Lower leg skin (tissue), 4 donors: ENCODE measurements around the gene PDZD8. TPM values are rescaled to one million over a fixed set of nuclear protein-coding genes. Genes with fewer than 3 reads are reported as not detected.

Experiments
- DNase-seq, 2 donors: peaks; one replicate each; pipeline ENCODE4 v3.0.0-alpha.2; 2019; ENCODE audit warnings: low spot score in 2 of 2
- H3K4me3 ChIP-seq: fragments of 200-600 bp; sonication (generic); 2 replicates; pipeline ENCODE4 v1.5.1; 2017; ENCODE audit warnings: mild to moderate bottlenecking, low read depth; ENCODE audit not compliant: poor library complexity, severe bottlenecking
- CTCF ChIP-seq, 3 donors: fragments of 450-650 bp; IDR thresholded peaks; one replicate each; pipeline ENCODE4 v1.5.1; 2016; ENCODE audit warnings: antibody characterized with exemption in 3 of 3, mild to moderate bottlenecking in 3 of 3, moderate library complexity in 2 of 3
- POLR2A ChIP-seq, 2 donors: fragments of 450-650 bp; IDR thresholded peaks; one replicate each; pipeline ENCODE4 v1.6.1; 2016 to 2017; ENCODE audit warnings: antibody characterized with exemption in 2 of 2, mild to moderate bottlenecking in 1 of 2, moderate library complexity in 1 of 2
- WGBS, 2 donors: methylation state at CpG; one replicate each; pipeline ENCODE4 v1.1.5; 2018; 5-methylcytosine and 5-hydroxymethylcytosine counted together
- intact Hi-C: fragments of 100-400 bp; cut with DNase I; formaldehyde crosslinking; loops from one replicate; pipeline ENCODE4 v1.15.0; 2023; ENCODE audit warnings: low total_unique reads
- total RNA-seq, 4 donors: library from RNA; depleted of rRNA; stranded (reverse); fragments of >200 nt; gene quantifications; one replicate each; pipeline ENCODE4 v1.1.0, GENCODE V29; 2016

PDZD8 gene
- total RNA-seq, 4 donors from 2014 or later: 20.6 to 29.4 (median 27.8) TPM

DNA sequence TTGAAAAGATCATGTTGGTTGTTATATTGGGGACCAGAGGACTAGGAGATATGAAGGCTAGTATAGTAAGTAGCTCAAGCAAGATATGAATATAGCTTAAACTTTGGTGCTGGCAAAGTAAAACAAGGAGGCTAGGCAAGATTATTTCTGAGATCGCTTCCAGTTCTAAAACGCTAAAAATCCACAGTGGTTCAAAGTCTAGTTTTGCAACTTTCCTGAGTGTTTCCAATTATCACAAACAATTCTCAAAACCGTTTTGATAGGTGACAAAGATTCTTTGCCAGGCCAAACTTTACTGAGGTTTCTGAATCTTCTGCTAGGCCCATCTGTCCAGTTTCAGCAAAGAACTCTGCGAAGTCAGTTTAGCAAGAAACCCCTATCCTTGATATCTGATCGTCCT lies 35.3 kb downstream of the PDZD8 start:
- TF ChIP-seq POLR2A (IDR thresholded peaks at IDR 0.05) (no peak), CTCF (IDR thresholded peaks at IDR 0.05) (no peak)
- H3K4me3 ChIP-seq: no peak overlapping the region
- WGBS, 2 donors: 94% methylated on average over 5 of the region's 5 CpGs
- intact Hi-C loops: no loop called here
- DNase-seq: no peak

- no peak overlapping the region for H3K4me3 ChIP-seq
- 96 to 100% methylated on average over 1 of the region's 1 CpG for WGBS, 2 donors
- intact Hi-C loops: no loop called here
- no peak for DNase-seq
- TF ChIP-seq CTCF (IDR thresholded peaks at IDR 0.05): no peak
Measured at GRCh38 chr10:117339578-117339977, 35.7 kb downstream of the PDZD8 start.

- TF ChIP-seq CTCF (IDR thresholded peaks at IDR 0.05): no peak
- TF ChIP-seq POLR2A (IDR thresholded peaks at IDR 0.05): no peak
- no peak for DNase-seq
- intact Hi-C loops: no loop called here
- H3K4me3 ChIP-seq: no peak overlapping the region
Measured at GRCh38 chr10:117334926-117335325, 40.3 kb downstream of the PDZD8 start.

- WGBS, 2 donors: 95 to 98% methylated on average over 2 of the region's 2 CpGs
- TF ChIP-seq CTCF (IDR thresholded peaks at IDR 0.05): no peak
- no peak for TF ChIP-seq POLR2A (IDR thresholded peaks at IDR 0.05)
Measured at GRCh38 chr10:117334066-117334465, 41.2 kb downstream of the PDZD8 start.

GRCh38 chr10:117327262-117327661 lies 48.0 kb downstream of the PDZD8 start:
- no peak for DNase-seq
- TF ChIP-seq CTCF (IDR thresholded peaks at IDR 0.05) (no peak), POLR2A (IDR thresholded peaks at IDR 0.05) (no peak)
- no peak overlapping the region for H3K4me3 ChIP-seq
- intact Hi-C loops: no loop called here

More at GRCh38 chr10:117334066-117334465, 41.2 kb downstream of the PDZD8 start:
- DNase-seq: no peak
- intact Hi-C loops: no loop called here
- H3K4me3 ChIP-seq: no peak overlapping the region

GRCh38 chr10:117324367-117324766 lies 50.9 kb downstream of the PDZD8 start:
- DNase-seq: no peak
- WGBS, 2 donors: 86 to 95% methylated on average over 2 of the region's 2 CpGs
- TF ChIP-seq POLR2A (IDR thresholded peaks at IDR 0.05) (no peak), CTCF (IDR thresholded peaks at IDR 0.05) (no peak)
- H3K4me3 ChIP-seq: no peak overlapping the region
- intact Hi-C loops: no loop called here
